HG03575 (cell line): ENCODE measurements around the gene AUTS2.

Experiments
- ATAC-seq: cut with Tn5 transposase; IDR thresholded peaks from one replicate; pipeline ENCODE4 v1.9.1; 2021; ENCODE audit not compliant: unreplicated experiment, insufficient number of reproducible peaks, low FRiP score; ENCODE audit errors: extremely low read depth

Gene AUTS2

GRCh38 chr7:70669854-70670253 lies 1071.6 kb downstream of the AUTS2 start:
- no peak for ATAC-seq

GRCh38 chr7:70670288-70670687 lies 1072.0 kb downstream of the AUTS2 start:
- ATAC-seq = no peak

GRCh38 chr7:70673778-70674570 lies 1075.7 kb downstream of the AUTS2 start:
- ATAC-seq = no peak

- ATAC-seq = no peak
These were observed 1076.3 kb downstream of the AUTS2 start for GRCh38 chr7:70674571-70675010.

GRCh38 chr7:70676243-70676642 lies 1078.0 kb downstream of the AUTS2 start:
- ATAC-seq = no peak

GRCh38 chr7:70678621-70679251 lies 1080.5 kb downstream of the AUTS2 start:
- no peak for ATAC-seq

GRCh38 chr7:70679661-70680060 lies 1081.4 kb downstream of the AUTS2 start:
- no peak for ATAC-seq

- no peak for ATAC-seq
These were observed 1082.0 kb downstream of the AUTS2 start for GRCh38 chr7:70680306-70680705.

- ATAC-seq = no peak
These were observed 1082.6 kb downstream of the AUTS2 start for GRCh38 chr7:70680743-70681468.

- ATAC-seq = peak; percentile 80
These were observed 1083.4 kb downstream of the AUTS2 start for GRCh38 chr7:70681469-70682350.

- ATAC-seq = no peak
These were observed 1085.9 kb downstream of the AUTS2 start for GRCh38 chr7:70684173-70684572.

GRCh38 chr7:70693321-70693685 lies 1095.0 kb downstream of the AUTS2 start:
- no peak for ATAC-seq

- ATAC-seq = no peak
These were observed 1095.6 kb downstream of the AUTS2 start for GRCh38 chr7:70693686-70694433.

- ATAC-seq = no peak
These were observed 1096.2 kb downstream of the AUTS2 start for GRCh38 chr7:70694434-70694970.

GRCh38 chr7:70694971-70695794 lies 1096.9 kb downstream of the AUTS2 start:
- no peak for ATAC-seq

- ATAC-seq = no peak
These were observed 1097.5 kb downstream of the AUTS2 start for GRCh38 chr7:70695795-70696083.

GRCh38 chr7:70696201-70696754 lies 1098.0 kb downstream of the AUTS2 start:
- ATAC-seq = no peak
